Measurements from ENCODE around the gene ZMIZ1.

Gene ZMIZ1

DNA sequence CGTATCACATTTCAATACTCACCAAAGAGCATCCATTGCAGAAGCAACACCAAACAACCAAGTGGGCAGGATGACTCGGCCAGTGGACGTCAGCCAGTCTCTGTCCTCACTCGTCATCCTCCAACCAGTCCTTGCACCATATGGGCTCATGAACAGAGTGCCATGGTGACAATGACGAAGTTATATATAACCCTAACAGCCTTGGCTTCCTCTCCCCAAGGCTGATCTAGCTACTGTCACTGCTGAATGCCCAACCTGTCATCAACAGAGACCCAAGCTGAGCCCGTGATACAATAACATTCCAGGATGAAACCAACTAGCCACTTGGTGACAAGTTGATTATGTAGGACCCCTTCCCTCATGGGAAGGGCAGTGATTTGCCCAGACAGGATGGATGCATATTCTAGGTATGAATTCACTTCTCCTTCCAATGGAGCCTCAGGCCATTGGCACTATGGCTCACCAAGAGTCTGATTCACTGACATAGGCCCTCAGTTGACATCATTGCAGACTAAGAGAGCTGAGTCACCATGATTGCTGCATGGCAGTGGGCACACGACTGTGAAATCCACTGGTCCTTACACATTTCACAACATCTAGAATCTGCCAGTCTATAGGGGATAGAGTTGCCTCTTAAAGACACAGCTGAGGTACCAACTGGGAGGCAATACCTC, 252.2 kb downstream of the ZMIZ1 start:
- Histone ChIP-seq H3K27me3 (ENCODE audit: insufficient read depth, low read depth, severe bottlenecking) (no peaks in the 10 kb centered on the region), H3K36me3 (no peaks in the 10 kb centered on the region), H3K27ac (no peak overlapping the region), H3K9me3 (ENCODE audit: severe bottlenecking) (no peaks in the 10 kb centered on the region), H3K4me3 (ENCODE audit: low read depth, low read length) (no peak overlapping the region)
- DNase-seq = no peak
- TF ChIP-seq, protein P1, sequence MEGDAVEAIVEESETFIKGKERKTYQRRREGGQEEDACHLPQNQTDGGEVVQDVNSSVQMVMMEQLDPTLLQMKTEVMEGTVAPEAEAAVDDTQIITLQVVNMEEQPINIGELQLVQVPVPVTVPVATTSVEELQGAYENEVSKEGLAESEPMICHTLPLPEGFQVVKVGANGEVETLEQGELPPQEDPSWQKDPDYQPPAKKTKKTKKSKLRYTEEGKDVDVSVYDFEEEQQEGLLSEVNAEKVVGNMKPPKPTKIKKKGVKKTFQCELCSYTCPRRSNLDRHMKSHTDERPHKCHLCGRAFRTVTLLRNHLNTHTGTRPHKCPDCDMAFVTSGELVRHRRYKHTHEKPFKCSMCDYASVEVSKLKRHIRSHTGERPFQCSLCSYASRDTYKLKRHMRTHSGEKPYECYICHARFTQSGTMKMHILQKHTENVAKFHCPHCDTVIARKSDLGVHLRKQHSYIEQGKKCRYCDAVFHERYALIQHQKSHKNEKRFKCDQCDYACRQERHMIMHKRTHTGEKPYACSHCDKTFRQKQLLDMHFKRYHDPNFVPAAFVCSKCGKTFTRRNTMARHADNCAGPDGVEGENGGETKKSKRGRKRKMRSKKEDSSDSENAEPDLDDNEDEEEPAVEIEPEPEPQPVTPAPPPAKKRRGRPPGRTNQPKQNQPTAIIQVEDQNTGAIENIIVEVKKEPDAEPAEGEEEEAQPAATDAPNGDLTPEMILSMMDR (IDR thresholded peaks at IDR 0.05; ENCODE audit: low read depth, low read length) = no peak

DNA sequence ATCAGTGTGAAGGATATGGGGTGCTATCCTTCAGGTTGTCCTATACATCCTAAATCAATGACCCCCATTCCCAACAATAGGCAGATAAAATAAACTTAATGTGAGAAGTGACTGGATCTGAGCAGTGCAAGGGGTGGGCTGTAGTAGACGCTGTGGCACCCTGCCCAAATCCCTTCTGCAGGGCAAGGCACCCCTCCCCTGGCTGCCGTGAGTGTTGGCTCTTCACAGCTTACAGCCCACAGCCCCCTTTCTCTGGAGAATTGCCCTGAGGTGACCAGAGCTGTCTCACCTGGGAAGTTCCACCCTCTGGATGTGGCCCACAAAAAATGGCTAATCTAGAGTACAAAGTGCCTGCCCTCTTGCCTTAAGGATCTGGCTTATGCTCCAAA, 252.7 kb downstream of the ZMIZ1 start:
- TF ChIP-seq, protein P1 (IDR thresholded peaks at IDR 0.05; ENCODE audit: low read depth, low read length) = no peak

DNA sequence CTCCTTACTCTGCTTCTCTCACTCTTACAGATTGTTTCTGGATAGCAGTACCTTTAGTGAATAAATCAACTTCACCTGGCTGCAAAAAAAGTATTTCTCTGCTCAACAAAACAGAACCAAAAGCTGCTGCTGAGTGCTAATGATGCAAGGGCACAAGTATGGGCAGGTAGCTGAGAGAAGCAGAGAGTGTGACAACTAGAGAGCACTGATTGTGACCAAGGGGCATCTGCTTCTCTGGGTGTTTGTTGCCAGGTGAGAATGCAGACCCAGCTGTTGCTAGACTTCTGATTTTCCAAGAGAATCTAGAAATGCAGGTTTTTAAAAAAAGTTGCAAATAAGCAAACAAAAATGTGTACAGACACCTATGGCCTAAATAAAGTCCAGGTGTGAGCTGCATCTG, 253.2 kb downstream of the ZMIZ1 start:
- Histone ChIP-seq H3K36me3 (no peaks in the 10 kb centered on the region), H3K27ac (no peak overlapping the region), H3K9me3 (ENCODE audit: severe bottlenecking) (no peaks in the 10 kb centered on the region), H3K4me3 (ENCODE audit: low read depth, low read length) (no peak overlapping the region), H3K27me3 (ENCODE audit: insufficient read depth, low read depth, severe bottlenecking) (no peaks in the 10 kb centered on the region)
- DNase-seq = no peak
- TF ChIP-seq, protein P1 (IDR thresholded peaks at IDR 0.05; ENCODE audit: low read depth, low read length) = no peak

More for the DNA sequence above, 252.7 kb downstream of the ZMIZ1 start:
- no peak overlapping the region for H3K4me3 ChIP-seq (ENCODE audit: low read depth, low read length)
- H3K9me3 ChIP-seq (ENCODE audit: severe bottlenecking) = no peaks in the 10 kb centered on the region
- no peak for DNase-seq
- no peak overlapping the region for H3K27ac ChIP-seq
- no peaks in the 10 kb centered on the region for H3K36me3 ChIP-seq
- no peaks in the 10 kb centered on the region for H3K27me3 ChIP-seq (ENCODE audit: insufficient read depth, low read depth, severe bottlenecking)

DNA sequence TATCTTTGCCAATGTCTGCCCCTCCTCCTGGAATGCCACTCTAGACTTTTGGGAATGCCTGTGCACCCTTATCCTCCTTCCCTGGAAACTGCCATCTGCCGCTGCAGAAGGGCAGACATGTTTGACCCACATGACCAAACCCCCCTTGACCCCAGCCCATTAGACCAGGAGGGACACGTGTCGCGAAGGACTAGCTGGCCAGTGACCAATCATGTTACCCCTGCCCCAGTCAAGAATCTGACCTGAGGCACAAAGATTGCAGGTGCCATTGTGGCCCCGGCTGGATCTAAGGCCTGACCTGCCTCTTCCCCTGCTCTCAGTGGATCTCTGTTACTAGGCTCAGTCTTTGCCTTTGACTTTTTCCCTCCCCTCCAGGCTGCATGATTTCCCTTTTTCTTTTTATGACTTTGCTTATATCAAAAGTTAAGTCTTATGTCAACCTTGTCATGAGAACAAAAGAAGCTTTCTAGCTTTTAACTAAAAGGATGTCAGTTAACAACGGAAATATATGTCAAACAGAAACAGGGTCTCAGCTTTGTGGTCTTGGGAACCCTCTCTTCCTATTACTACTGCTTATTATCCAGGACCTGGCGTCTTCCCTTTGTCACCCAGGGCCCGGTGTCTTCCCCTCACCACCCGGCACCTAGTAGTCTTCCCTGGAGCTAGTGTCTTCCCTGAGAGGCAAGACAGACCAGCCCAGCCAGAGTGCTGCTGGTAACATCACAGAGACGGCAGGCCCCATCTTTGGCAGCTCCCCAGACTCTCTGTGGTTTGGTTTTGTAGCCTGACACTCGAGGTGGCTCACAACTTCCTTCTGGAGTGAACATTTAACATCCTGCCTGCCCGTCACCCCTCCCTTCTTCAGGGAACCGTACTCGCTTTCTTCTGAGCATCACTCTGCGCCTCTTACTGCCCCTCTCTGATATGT, 254.1 kb downstream of the ZMIZ1 start:
- no peak overlapping the region for H3K4me3 ChIP-seq (ENCODE audit: low read depth, low read length)
- DNase-seq = no peak
- TF ChIP-seq, protein P1 (IDR thresholded peaks at IDR 0.05; ENCODE audit: low read depth, low read length) = no peak
- no peaks in the 10 kb centered on the region for H3K9me3 ChIP-seq (ENCODE audit: severe bottlenecking)
- H3K27ac ChIP-seq = no peak overlapping the region
- H3K27me3 ChIP-seq (ENCODE audit: insufficient read depth, low read depth, severe bottlenecking) = no peaks in the 10 kb centered on the region
- no peaks in the 10 kb centered on the region for H3K36me3 ChIP-seq

DNA sequence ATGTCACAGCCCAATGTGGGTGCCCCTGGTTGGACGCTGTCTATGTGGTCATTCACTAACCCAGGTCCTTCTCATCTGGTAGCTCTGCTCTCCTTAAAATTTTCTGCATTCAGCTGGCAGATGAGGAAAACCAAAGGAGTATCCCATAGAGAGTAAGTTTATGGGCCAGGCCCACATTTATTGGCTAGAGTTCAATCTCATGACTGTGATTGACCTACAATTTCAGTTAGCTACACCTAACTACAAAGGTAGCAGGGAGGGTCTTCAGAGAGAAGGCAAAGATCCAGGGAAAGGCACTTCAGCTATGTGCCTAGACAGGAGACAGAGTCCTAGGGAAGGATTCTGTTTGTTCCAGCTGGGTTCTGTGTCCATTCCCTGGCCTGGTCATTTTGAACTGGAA, 254.8 kb downstream of the ZMIZ1 start:
- DNase-seq = no peak
- TF ChIP-seq, protein P1 (IDR thresholded peaks at IDR 0.05; ENCODE audit: low read depth, low read length) = no peak
- Histone ChIP-seq H3K27ac (no peak overlapping the region), H3K27me3 (ENCODE audit: insufficient read depth, low read depth, severe bottlenecking) (no peaks in the 10 kb centered on the region), H3K36me3 (no peaks in the 10 kb centered on the region), H3K9me3 (ENCODE audit: severe bottlenecking) (no peaks in the 10 kb centered on the region), H3K4me3 (ENCODE audit: low read depth, low read length) (no peak overlapping the region)

Measured in WERI-Rb-1 (cell line).